CD4-positive, alpha-beta T cell treated with Interleukin-4 for 4 hours (primary cell): ENCODE data around the gene DENND6A.
"Not testable (repeated sequence)": the region's sequence is repeated elsewhere in the genome, so short reads cannot be mapped to it uniquely, and the experiment has no call there.

Experiments used
- DNase-seq: peaks from one replicate; pipeline ENCODE4 v3.0.0-alpha.2; 2020

The DENND6A gene, protein sequence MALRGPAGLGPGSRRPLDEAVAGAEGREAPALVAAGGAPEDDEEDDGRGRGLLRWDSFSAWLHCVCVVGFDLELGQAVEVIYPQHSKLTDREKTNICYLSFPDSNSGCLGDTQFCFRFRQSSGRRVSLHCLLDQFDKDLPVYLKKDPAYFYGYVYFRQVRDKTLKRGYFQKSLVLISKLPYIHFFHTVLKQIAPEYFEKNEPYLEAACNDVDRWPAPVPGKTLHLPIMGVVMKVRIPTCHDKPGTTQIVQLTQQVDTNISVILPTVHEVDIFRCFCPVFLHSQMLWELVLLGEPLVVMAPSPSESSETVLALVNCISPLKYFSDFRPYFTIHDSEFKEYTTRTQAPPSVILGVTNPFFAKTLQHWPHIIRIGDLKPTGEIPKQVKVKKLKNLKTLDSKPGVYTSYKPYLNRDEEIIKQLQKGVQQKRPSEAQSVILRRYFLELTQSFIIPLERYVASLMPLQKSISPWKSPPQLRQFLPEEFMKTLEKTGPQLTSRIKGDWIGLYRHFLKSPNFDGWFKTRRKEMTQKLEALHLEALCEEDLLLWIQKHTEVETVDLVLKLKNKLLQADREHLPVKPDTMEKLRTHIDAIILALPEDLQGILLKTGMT

DNA sequence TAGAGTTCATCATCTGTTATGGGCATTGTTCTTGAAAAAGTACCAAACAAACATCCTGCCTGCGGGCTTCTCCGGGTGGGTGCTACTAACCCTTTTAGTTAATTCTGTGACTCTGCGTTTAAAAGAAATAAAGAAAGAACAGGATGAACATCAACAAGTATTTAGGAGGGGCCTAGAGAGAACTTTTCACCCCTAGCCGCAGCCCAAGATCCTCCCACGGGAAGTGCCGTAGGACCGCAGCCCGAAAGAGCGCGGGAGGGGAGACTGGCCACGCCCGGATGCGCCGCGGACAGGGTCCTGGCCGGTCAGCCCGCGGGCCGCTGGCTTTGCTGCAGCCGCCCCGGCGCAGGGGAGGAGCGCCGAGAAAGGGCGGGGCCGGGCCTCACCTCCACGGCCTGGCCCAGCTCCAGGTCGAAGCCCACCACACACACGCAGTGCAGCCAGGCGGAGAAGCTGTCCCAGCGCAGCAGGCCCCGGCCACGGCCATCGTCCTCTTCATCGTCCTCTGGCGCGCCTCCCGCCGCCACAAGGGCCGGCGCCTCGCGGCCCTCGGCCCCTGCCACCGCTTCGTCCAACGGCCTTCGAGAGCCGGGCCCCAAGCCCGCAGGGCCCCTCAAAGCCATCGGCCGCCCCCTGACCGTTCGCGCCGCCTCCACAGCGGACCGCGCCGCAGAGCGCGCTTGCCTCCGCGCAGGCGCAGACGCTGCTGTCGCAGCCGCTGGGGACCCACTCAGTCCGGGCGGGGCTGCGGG is at the start of gene DENND6A:
Gene DENND6A, minus strand, starts transcription at position 682 of the 752 bp plus-strand sequence. Its CDS starts 59 bp downstream, at position 623.
- peak; percentile 95 for DNase-seq

DNA sequence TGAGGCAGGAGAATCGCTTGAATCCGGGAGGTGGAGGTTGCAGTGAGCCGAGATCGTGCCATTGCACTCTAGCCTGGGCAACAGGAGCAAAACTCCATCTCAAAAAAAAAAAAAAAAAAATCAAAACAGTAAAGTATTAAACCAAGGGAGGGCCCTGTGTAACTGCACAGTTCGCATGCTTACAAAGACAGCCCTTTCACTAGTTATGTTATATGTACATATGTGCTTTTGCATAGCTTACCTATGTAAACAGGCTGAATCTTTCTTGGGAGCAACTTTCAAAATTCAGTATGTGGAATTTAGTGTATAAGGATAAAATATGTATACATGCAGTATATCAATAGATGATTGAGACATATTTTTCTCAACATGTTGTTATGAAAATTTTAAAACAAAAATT is 47.1 kb upstream of the DENND6A start:
- no peak for DNase-seq

DNA sequence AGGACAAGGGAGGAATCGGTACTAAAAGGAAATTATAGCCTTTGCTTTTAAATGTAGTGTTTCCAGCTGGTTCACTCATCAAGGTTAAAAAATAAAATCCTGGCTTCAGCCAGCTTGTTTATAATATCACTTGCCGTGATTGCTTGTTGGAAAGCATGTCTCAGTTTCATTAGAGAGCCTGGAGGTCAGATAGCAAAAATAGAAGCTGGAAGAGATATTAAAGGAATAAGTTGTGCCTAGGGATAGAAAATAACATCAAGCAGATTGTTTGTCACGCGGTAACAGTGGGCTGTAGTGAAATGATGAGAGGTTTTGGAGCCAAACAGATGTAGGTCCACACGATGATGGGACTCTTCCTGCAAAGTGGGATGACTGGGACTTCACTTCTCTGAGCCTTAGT is 45.5 kb upstream of the DENND6A start:
- no peak for DNase-seq

DNA sequence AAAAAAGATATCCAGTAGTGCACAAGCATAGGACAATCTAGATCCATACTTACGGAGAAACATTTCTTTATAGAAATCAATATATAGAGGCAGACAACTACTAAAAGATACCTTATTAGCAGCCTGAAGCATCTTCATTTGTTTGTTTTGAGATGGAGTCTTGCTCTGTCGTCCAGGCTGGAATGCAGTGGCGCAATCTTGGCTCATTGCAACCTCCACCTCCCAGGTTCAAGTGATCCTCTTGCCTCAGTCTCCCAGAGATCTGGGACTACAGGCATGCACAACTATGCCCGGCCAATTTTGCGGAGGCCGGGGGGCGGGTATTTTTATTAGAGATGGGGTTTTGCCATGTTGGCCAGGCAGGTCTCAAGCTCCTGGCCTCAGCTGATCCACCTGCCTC is 45.0 kb upstream of the DENND6A start:
- no peak for DNase-seq

DNA sequence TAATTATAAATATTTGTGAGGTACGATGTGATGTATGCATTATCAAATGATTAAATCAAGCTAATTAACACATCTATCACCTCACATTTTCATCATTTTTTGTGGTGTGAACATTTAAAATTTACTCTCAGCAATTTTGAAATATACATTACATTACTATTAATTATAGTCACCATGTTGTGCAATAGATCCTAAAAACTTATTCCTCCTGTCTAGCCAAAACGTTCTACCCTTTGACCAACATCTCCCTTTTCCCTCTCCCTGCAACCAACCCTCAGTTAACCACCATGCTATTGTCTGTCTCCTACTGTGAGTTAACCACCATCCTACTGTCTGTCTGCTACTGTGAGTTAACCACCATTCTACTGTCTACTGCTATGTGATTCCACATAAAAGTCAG is 42.5 kb upstream of the DENND6A start:
- DNase-seq = no peak

DNA sequence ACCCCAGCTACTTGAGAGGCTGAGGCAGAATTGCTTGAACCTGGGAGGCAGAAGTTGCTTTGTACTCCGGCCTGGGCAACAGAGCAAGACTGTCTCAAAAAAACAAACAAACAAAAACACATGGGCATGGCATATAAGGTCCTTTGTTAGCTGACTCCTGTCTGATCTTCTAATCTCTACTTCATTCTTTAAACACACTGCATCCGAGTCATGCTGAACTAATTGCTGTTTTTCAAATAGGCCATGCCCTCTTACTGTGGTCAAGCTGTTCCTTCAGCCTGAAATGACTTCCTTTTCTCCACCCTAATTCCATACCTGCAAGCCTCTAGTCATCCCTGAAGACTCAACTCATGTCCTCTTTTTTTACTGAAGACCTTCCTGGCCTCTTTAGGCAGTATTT is 40.9 kb upstream of the DENND6A start:
- DNase-seq = no peak

DNA sequence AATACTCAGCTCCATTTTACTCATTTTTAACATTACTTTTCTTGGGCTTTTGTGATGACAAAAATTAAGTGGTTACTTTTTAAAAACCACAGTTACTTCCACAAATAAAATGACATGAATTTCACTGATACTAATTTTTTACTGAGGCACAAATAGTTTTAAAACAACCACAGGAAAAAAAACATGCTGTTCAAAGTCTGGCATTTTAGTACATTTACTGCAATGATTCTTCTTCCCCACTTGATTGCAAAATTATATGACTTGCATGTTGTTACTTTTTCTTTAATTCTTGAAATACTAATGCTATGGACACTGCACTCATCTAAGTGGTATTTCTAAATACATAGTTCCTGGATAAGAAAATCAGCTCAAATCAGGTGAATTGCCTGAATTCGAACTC is 38.4 kb upstream of the DENND6A start:
- no peak for DNase-seq

DNA sequence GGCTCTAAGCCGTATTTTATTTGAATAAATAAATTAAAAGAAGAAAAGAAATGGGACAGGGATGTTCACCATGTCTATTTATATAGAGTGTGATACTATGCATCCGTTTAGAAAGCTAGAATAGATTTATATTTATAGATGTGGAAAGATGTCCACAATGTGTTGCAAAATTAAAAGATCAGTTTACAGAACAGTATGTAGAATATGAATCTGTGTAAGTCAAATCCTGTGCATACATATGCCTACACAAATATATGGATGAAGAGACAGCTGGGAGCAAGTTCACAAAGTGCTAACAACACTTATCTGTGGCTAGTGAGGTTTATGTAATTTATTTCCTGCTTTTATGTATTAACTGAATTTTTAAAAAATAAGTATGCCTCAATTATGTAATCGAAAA is 37.8 kb upstream of the DENND6A start:
- DNase-seq = no peak

DNA sequence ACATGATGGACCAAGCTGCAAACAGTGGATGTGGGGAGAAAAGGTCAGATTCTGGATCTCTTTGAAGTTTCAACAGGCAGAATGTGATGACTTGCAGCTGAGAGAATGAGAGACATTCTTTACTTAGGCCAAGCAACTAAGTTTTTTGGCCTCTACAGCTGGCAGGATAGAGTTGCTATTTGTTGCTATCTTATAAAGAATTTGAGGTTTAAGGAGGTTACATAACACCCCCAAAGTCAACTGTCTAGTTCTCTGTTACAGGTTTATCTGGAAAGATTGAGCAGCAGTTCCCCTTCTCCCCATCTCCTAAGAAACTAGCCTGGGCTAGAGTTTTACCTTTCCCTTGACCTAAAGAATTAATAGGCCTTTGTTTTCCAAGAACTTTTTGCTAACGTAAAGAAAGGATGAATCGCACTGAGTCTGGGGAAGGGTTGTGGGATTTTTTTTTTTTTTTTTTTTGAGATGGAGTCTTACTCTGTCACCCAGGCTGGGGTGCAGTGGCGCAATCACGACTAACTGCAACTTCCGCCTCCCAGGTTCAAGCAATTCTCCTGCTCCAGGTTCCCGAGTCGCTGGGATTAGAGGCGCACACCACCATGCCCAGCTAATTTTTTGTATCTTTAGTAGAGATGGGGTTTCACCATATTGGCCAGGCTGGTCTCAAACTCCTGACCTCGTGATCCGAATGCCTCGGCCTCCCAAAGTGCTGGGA is 36.6 kb upstream of the DENND6A start:
- DNase-seq = no peak

DNA sequence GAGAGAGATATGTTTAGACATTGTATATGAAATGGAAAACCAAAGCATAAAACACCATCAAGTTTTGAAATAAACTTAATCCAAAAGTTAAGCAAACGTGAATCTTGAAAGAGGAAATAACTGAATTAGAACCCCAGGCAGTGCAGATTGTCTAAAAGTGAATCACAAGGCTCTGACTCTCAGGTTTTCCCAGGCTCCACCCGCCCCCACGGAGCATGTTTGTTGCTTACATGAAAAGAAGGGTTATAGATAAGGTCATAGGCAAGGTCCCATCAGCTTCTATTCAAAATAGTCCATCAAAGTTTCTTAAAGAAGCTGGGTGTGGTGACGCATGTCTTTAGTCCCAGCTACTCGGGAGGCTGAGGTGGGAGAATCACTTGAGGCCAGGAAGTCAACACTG is 34.2 kb upstream of the DENND6A start:
- no peak for DNase-seq

DNA sequence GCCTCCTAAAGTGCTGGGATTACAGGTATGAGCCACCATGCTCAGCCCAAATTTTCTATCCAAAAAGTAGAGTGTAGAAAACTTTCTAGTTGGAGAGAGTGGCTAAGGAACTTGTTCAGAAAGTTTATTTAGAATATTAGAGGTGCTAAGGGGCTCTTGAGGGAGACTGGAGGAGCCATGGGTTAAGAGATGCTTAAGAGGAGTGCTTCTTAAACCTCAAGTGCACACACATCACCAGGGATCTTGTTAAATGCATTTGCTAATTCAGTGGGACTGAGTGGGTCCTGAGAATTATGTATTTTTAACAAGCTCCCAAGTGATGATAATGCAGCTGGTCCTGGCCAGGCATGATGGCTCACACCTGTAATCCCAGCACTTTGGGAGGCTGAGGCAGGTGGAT is 33.5 kb upstream of the DENND6A start:
- DNase-seq = no peak

DNA sequence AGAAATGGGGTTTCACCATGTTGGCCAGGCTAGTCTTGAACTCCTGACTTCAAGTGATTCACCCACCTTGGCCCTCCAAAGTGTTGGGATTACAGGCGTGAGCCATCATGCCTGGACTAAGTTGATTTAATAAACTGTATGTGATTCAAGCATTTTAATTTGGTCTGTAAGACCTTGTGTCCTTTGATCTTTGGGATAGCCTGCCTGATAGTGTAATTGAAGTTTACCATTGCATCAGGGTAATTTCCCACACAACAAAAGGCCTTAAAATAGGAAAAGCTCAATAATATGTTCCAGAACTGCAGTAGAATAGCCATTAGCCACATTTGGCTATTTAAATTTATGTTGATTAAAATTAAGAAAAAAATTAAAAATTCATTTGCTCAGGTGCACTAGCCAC is 25.2 kb upstream of the DENND6A start:
- DNase-seq = no peak

DNA sequence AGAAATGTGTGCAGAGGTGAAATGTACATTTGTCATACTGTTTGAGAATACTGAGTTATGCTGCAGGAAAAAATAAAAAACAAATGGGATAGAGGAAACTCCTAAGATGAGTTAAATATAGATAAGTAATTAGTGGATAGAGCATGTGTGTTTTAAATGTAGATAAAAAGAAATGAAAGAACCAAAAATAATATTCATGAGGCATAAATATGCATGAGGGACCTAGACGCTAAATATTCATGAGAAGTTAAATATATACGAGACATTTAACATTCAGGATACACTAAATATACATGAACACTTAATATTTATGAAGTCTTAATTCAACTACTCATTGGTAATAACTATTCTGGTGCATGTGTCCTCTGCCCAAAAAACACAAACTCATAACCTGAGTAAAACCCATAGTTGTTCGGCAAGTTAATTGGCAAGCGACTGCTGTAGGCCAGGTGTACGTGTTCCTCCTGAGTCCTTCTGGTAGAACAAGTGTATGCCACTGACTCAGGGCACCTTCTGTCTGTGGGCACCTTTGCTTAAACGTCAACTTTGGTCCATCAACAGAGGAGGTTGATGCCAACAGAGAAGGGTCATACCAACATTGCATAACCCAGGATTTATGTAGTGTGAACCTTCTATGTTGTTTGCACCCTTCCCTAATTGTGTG is 24.5 kb upstream of the DENND6A start:
- no peak for DNase-seq

DNA sequence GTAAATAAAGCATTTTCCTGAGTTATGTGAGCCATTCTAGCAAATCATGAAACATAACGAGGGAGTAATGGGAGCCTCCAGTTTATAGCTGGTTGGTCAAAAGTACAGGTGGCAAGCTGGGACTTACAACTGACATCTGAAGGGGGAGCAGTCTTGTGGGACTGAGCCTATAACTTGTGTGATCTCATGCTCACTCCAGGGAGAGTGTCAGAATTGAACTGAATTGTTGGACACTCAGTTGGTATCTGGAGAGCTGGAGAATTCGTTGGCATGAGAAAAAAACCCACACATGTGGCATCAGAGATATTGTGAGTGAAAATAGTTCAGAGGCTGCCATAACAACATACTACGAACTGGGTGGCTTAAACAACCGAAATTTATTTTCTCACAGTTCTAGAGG is 22.8 kb upstream of the DENND6A start:
- no peak for DNase-seq

DNA sequence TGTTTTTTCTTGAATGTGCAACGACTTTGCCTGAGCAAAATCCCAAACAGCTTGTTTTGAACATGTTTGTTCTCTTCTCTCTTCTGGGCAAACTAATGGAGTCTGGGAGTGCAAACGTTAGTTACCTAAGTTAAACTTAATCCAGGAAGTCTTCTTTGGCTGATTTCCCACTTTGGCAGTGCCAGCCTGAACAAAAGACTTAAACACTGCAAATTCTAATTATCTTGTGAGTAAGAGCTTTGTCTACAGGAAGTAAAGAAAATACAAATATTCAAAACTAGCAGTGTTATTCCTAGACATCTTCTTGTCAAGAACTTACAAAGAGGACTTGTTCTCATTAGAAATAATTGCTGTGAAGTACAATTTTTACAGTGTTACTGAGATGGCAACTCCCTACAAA is 16.7 kb upstream of the DENND6A start:
- no peak for DNase-seq

DNA sequence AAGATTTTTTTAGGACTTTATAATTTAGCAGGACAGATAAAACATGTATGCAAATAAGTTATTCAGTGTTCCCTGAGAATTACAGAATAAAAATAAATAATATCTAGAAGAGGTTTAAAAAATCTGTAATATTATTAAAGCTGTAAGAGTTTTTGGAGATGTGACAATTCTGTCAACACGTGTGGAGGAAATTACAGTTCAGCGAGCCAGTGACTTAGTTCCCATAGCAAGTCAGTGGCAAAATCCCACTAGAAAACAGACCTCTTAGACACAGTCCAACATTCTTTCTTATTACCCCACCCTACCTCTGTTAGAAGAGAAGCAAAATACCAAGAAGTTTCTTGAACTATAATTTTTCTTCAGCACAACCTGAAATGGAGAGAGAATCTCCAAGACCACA is 16.2 kb upstream of the DENND6A start:
- DNase-seq = no peak

DNA sequence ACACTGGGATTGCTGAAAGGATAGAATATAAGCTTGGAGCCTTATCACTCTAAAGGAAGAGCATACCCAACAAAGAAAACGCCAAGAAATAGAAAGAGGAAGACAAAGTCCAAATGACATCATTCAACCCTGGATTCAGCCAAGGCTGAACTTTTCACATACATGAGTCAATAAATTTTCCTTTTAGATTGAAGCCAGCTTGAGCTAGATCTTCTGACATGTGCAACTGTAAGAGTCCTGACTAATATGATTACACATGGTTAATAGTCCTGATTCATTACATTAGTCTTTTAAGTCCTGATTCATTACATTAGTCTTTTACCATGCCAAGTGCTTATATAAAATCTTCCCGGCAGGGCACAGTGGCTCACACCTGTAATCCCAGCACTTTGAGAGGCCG is 13.6 kb upstream of the DENND6A start:
- no peak for DNase-seq

DNA sequence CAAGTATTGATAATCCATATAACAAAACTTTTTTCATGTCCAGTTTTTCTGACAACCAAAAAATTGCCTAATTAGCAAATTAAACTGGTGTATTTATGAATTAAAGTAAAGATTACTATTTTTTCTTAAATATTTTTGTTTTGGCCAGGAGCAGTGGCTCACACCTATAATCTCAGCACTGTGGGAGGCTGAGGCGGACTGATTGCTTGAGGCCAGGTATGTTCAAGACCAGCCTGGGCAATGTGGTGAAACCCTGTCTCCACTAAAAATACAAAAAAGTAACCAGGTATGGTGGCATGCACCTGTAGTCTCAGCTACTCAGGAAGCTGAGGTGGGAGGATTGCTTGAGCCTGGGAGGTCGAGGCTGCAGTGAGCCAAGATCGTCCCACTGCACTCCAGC is 12.5 kb upstream of the DENND6A start:
- not testable (repeated sequence) for DNase-seq

DNA sequence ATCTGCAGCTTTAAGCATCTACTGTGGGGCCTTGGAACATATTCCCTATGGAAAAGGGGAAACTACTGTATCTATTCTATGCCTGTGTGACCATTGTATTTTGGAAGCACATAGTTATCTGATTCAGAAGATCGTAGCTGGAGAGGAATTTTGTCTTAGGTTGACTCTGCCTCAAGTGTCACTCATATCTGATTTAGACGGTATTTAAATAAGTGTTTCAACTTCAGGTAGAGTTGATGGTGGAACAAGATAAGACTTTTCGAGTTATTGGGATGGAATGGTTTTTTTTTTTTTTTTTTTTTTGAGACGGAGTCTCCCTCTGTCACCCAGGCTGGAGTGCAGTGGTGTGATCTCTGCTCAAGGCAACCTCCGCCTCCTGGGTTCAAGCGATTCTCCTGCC is 8.9 kb upstream of the DENND6A start:
- DNase-seq = no peak

DNA sequence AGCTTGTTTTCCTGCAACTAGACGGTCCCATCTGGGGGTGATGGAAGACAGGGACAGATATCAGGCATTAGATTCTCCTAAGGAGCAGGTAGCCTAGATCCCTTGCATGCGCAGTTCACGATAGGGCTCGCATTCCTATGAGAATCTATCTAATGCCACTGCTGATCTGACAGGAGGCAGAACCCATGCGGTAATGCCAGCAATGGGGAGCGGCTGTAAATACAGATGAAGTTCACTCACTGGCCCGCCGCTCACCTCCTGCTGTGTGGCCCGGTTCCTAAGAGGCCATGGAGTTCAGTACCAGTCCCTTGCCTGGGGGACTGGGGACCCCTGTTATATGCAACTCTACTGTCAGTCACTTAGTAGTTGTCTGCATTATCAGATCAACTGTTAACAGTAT is 7.9 kb upstream of the DENND6A start:
- DNase-seq = no peak

DNA sequence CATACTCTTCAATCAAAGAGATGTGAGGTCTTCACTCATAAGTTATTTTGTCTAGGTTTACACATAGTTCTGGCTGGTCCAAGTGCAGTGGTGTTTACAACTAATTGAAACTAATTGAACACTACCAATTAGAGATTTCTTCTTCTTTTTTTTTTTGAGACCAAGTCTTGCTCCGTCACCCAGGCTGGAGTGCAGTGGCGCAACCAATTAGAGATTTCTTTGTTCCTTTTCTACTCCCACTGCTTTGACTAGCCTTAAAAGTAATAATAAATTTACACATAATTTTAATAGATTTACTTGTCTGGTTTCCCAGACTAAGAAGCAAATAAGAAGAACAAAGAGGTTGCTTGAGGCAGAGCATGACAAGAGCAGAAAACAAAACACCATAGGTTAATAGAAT is 6.7 kb upstream of the DENND6A start:
- no peak for DNase-seq

DNA sequence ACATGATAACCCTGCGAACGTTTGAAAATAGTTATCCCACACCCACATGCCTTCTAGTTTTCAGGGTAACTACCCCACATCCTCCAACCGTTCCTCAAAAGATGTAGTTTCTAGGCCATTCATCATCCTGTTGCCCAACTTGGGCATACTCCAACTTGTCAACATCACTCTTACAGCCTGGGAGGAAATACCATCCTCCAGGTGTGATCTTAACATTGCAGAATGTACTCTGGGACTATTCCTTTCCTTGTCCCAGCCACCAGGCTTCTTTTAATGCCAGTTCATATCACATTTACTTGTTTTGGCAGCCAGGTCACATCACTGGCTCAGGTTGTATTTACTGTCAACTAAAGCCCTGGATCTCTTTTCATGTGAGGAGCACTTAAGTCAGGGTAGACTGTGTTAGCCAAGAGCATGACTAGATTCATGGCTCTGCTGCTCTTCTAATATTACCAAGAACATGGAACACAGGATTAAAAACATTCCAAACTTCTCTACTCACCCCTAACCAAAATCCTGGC is 4.0 kb upstream of the DENND6A start:
- DNase-seq = no peak

DNA sequence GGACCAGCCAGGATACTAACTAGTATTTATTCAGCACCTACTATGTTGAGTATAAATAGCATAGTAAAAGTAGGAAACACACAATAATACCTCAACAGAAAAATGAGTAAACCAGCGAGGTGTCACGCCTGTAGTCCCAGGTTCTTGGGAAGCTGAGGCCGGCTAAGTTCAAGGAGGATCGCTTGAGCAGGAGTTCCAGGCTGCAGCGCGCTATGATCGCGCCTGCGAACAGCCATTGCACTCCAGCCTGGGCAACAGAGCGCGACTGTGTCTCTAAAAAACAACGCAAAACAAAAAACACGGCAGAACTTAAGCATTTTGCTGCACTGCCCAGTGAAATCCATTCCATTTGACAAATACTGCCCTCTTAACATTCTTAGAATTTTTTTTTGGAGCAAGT is 1.3 kb upstream of the DENND6A start:
- DNase-seq = no peak
